ENCODE measurements around the gene KRT82.
"Not testable (repeated sequence)": the region's sequence is repeated elsewhere in the genome, so short reads cannot be mapped to it uniquely, and the experiment has no call there.

KRT82 gene

GRCh38 chr12:52405922-52406385, at the start of gene KRT82:
Gene KRT82, minus strand, starts transcription at chr12:52406335. Its CDS starts 58 bp downstream, at chr12:52406277.
- TF ChIP-seq CTCF (IDR thresholded peaks at IDR 0.05) (no peak), ZFX (IDR thresholded peaks at IDR 0.05; ENCODE audit: borderline replicate concordance) (no peak)
- H3K27ac ChIP-seq, result no peak within 1 kb of the TSS

- no peak for TF ChIP-seq CTCF (IDR thresholded peaks at IDR 0.05)
- TF ChIP-seq ZFX (IDR thresholded peaks at IDR 0.05; ENCODE audit: borderline replicate concordance), result no peak
- no peak overlapping the region for H3K27ac ChIP-seq
Measured at GRCh38 chr12:52455821-52456220, 49.7 kb upstream of the KRT82 start.

GRCh38 chr12:52454411-52455201, 48.5 kb upstream of the KRT82 start:
- no peak overlapping the region for H3K27ac ChIP-seq
- TF ChIP-seq ZFX (IDR thresholded peaks at IDR 0.05; ENCODE audit: borderline replicate concordance), result no peak
- no peak for TF ChIP-seq CTCF (IDR thresholded peaks at IDR 0.05)

GRCh38 chr12:52452101-52452500, 46.0 kb upstream of the KRT82 start, which contains the start of gene KRT6B:
Gene KRT6B, minus strand, starts transcription at chr12:52452146. Its CDS starts 68 bp downstream, at chr12:52452078.
- no peak within 1 kb of the TSS for H3K27ac ChIP-seq

GRCh38 chr12:52448228-52448627, 42.1 kb upstream of the KRT82 start:
- H3K27ac ChIP-seq, result no peak overlapping the region
- no peak for TF ChIP-seq CTCF (IDR thresholded peaks at IDR 0.05)
- TF ChIP-seq ZFX (IDR thresholded peaks at IDR 0.05; ENCODE audit: borderline replicate concordance), result no peak

More at GRCh38 chr12:52452101-52452500, 46.0 kb upstream of the KRT82 start, which contains the start of gene KRT6B:
- TF ChIP-seq ZFX (IDR thresholded peaks at IDR 0.05; ENCODE audit: borderline replicate concordance), result no peak
- no peak for TF ChIP-seq CTCF (IDR thresholded peaks at IDR 0.05)

- H3K27ac ChIP-seq, result not testable (repeated sequence)
Measured at GRCh38 chr12:52447196-52447595, 41.1 kb upstream of the KRT82 start.

GRCh38 chr12:52446367-52447045, 40.4 kb upstream of the KRT82 start:
- no peak overlapping the region for H3K27ac ChIP-seq
- TF ChIP-seq CTCF (IDR thresholded peaks at IDR 0.05) (no peak), ZFX (IDR thresholded peaks at IDR 0.05; ENCODE audit: borderline replicate concordance) (no peak)

All from 22Rv1 (cell line).